ENCODE data around the gene EGLN3.

Gene EGLN3

DNA sequence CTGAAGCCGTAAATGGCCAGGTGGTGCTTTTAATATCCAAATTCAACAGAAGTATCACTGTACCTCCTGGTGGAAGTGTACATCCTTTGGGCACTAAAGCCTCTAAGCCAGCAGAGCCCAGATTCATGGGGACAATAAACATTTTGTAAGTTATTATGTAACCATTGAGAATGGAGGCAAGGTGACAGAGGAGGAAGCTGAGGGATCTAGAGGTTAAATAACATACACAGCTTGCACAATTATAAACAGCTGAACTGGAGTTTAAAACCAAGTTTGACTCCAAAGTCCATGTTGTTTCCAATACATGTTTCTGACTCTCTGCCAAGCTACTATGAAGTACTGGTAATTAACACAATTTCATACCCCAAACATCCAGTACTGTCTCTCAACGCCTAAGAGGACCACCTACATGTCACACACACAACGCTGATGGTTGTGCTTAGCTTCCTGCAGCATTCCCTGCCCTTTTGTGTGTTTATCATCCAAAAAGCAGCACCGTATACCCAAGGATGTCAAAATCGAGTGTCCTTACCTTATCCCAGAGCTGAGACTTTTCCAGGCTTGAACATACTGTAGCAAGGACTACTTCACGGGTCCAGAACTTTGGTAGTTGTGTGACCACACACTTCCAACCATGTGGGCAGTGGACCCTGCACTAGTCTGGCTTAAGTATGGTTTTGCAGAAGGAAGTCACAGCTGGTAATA is 41.3 kb downstream of the EGLN3 start:
- no peak for DNase-seq

DNA sequence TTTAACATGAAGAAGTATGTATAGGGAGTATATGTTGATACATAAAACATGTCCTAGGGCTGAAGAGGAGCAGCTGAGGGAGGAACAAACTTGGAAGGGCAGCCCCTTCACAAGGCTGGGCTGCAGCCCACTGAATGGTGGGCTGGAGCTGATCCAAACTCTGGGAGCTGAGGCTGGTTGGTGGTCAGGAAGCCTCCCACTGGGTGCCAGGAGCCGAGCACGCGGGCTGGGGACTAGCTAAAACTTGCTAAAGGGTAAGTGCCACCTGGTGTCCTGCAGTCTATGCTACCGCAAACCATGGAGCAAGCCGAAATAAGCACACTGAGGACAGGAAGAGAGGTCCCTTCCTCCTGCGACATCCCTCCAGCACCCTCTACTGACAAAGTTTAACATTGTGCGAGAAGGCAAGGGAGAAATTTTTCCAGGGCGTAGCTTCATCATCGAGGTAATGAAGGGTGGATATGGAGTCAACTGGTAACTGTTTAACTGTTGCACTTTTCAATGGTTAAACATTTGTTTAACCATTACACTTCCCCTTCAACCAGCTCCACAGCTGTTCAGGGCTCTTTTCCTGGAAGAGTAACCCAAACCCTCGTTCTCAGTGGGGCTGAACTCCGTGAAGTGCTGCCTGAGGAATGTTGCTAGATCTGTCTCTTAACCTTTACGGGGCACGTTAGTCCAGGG is 42.2 kb downstream of the EGLN3 start:
- no peak for DNase-seq

DNA sequence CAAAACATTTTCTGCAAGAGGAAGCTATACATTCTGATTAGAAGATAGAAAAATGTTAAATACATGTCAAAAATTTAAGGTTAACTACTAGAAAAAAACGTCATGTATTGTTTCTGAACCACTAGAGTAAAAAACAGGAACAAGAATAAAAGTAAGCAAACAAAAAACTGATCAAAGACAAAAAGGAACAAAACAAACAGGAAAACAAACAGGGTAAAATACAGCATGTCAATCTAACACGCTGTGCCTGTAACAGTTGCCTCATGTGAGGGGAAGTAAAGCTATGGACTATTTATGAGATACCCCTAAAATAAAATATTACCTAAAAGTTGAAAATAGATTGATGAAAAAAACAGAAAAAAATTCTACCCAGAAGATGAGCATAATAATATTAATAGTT is 43.9 kb downstream of the EGLN3 start:
- no peak for DNase-seq

DNA sequence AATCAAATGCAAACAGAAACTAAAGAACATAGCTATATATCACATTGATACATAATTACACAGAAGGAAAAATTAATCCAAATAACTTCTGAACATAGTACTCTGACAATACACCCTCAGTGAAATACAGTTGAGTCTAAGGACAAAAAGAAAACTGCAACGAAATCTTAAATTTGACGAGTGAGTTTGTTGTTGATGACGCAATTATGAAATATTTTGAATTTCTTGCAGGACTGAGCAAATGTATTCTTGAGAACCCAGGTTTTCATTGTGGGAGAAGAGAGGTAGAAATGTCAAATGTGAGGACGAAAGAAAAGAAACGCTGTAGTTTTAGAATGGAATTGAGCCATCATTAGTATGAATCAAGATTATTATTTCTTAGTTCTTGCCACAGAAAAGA is 46.3 kb downstream of the EGLN3 start:
- DNase-seq = no peak

DNA sequence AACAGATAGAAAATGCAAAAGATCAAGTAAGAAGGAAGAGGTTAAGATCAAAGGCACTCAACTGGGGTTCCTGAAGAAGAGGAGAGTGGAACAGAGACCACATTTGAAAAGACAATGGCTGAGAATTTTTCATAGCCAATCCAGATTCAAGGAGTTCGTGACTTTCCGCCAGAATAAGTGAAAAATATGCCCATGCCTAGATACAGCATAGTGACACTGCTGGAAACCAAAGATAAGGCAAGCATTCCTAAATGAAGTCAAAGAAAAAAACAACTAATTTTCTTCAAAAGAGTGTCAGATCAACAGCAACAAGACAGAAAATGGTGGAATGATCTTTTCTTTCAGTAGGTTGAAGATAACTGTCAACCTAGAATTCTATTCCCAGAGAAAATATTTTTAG is 47.5 kb downstream of the EGLN3 start:
- no peak for DNase-seq

DNA sequence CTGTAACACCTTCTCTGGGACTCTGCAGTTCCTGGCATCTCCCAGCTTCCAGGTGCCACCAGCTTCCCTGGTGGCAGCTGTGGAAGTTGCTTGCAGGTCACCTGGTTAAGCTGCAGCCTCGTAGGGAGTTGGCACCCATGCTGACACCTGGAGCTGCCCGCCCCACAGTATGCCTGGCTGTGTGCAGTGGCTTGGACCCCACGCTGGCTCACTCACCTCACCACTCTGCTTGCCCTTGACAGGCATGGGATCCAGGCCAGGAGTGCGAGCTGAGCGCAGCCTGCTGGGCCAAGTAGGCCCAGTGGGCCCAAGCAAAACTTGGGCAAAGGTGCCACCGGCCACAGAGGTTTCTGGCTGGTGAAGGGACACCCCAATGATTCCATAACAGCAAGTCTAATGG is 48.5 kb downstream of the EGLN3 start:
- no peak for DNase-seq

DNA sequence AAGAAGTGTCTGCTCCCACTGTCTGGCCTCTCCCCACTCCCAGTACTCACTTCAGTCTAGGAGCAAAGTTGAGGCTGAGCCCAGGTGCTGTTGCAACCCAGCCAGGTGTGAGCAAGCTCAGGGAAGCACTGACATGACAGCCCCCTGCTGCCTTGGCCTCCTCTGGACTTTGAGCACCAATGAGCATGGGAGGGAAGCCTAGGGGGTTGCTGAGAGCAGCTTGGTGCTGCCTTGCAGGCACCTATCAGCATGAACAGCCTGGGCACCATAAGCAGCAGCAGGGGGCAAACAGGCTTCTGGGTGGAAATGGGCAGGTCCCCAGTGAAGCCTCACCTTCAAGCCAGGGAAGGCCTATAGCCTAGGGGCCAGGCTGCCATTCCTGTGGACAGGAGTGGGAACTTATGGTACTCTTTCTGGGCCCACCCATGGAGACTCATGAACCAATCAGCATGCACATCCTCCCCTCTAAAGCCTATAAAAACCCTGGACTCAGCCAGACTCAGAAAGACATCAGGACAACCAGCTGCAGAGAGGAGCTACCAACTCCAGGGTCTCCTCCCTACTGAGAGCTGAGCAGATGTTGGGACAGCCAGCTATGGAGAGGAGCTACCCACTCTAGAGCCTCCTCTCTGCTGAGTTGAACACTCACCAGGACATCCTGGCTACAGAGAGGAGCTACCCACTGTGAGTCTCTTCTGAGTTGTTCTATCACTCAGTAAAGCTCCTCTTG is 49.3 kb downstream of the EGLN3 start:
- no peak for DNase-seq

DNA sequence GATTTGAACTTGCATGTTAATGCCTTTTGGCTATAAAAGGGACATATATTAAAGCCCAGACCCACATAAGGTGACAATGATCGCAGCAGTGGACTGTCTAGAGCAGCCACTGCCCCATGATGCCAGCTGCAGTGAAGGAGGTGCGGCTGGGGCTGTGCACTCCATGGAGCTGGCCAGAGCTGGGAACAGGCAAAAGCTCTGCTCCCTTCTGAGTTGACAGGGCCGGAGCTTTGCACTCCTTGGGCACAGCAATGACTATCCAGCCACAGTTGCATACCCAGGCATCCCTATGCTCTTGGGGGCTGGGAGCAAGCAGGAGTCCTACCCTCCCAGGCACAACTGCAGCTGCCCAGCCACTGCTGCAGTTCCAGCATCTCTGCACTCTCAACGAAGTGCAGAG is 50.2 kb downstream of the EGLN3 start:
- no peak for DNase-seq

DNA sequence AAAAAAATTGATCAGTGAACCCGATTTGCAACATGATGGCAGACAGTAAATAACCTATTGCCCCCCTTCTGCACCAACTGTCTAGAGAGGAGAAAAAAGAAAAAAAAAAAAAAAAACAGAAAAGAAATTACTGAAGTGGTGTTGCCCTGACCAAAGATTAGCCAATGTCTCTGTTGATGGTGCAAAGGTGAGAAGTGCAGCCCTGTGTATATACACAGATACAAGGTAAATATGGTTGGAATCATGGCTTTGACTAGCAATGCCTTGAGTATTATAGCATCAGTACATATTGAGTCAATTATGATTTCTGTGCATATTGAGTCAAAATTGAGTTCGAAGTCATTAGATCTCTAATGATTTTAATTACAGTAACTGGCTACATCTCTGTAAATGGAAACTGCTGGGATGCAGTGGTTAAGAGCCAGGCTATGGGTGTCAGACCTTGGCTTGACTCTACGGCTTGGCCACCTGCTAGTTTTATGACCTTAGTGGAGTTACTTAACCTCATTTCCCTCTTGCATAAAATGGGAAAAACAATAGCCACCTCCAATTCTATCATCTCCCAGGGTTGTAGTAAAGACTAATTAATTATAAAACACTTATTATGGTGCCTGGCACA is 51.0 kb downstream of the EGLN3 start:
- DNase-seq = no peak

DNA sequence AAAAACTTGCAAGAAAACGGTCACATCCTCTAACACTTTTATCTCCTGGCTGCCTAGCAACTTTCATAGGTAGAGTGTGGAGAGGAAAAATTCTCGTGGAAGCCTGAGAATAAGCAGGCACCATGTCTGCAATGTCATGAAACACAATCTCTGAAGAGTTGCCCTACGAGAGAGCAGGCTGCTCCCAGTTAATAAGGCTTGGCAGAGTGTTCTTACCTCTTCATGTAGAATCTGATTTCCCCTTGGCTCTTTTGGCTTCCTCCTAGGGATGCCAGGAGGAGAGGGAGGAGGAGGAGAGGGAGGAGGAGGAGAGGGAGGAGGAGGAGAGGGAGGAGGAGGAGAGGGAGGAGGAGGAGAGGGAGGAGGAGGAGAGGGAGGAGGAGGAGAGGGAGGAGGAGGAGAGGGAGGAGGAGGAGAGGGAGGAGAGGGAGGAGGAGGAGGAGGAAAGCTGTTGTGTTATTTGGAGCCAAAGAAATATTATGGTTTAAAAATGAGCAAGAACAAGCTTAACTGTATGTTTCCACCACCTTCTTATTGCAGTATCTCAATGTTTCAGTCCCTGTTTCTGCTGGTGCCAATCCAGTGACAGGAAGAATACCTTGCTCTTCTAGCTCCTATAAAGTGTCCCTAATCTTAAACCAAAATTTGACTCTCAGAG is 52.9 kb downstream of the EGLN3 start:
- DNase-seq = no peak

DNA sequence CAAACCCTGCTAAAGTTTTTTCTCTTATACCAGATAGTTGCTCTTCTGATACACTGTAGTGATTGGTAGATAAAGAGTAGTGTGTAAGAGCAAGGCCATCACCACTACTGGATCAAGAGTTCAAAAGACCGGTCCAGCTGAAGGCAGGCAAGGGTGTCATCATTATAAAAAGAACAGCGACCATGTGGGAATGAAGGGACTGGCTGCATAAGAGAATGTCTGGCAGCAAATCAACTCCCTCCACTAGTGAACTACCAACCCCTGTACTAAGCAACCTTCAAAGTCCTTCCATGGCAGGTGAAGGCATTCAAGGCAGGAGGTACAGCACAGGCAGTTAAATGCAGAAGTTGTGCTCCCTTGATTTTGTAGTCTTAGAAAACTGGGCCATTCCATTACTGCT is 53.5 kb downstream of the EGLN3 start:
- no peak for DNase-seq

DNA sequence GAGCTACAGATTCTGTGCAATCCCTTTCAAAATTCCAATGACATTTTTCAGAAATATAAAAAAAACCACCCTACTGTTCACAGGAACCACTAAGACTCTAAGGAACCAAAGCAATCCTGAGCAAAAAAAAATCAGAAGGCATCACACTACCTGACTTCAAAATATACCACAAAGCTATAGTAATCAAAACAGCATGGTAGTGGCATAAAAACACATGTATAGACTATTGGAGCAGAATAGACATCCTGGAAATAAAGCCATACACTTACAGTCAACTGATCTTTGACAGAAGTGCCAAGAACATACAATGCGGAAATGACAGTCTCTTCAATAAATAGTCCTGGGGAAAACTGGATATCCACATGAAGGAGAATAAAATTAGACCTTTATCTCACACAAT is 56.5 kb downstream of the EGLN3 start:
- DNase-seq = no peak

DNA sequence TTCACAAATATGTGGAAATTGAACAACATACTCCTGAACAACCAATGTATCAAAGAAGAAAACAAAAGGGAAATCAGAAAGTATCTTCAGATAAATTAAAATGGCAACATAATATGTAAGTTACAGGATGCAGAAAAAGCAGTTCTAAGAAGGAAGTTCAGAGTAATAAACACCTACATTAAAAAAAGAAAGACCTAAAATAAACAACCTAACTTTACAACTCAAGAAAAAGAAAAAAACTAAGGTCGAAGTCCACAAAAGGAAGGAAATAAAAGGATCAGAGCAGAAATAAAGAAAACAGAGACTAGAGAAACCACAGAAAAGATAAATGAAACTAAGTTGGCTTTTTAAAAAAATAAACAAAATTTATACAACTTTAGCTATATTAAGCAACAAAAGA is 59.2 kb downstream of the EGLN3 start:
- DNase-seq = no peak

DNA sequence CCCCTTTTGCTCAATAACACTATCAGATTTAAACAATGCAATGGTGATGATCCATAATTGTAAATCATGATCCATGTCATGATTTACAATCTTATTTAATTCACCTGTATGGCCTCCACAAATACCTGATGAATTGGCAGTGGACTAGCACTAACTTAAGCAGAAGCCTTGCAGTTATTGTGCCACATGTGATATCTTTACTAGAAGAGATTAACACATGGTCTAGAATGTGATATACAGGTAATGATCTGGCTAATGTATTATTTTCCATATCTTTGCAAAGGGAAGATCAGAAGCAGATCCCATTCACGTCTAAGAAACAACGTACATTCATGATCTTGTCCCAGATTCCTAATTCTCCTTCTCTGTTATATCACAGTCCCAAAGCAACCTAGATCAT is 66.0 kb downstream of the EGLN3 start:
- DNase-seq = no peak

DNA sequence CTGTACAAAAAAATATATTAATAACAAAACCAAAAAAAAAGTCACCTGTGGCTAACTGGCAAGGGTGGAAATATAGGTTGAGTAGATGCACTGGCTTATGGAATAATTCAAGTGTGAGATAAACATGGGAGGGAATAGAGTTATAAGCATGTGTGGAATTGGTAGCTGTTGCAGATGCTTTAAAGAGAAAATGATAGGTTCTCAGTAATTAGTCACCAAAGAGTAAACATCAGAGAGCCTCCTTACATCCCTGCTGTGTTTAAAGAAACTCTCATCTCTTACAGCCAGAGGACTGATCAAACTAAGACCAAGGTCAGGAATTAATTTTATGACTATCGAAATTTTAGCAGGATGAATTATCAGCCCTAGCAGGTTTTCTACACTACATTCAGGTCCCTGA is 70.5 kb downstream of the EGLN3 start:
- DNase-seq = no peak

DNA sequence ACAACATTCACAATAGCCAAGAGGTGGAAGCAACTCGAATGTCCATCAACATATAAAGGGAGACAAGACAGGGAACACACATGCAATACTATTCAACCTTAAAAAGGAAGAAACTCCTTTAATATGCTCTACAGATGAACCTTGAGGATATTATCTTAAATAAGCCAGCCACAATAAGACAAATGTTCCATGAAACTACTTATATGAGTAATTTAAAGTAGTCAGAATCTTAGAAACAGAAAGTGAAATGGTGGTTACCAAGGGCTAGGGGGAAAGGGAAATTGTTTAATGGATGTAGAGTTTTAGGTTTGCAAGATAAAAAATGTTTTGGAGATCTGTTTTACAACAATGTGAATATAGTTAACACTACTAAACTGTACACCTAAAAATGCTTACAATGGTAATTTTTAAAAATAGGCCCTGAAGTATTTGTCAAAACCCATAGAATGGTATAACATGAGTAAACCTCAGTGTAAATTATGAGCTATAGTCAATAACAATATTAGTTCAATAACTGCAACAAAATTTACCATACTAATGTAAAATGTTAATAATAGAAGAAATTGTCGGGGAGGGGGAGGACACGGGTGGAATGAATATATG is 71.1 kb downstream of the EGLN3 start:
- no peak for DNase-seq

DNA sequence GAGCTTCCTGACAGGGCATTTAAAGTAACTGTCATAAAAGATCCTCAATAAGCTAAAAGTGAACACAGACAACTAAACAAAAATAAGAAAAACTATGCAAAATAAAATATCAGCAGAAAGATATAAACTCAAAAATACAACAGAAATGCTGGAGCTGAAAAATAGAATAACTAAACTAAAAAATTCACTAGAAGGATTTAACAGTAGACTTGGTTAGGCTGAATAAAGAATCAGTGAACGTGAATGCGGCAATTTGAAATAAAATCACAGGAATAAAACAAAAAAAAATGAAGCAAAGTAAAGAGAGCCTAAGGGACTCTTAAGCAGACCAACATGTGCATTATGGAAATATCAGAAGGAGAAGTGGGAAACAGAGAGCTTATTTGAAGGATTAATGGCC is 74.6 kb downstream of the EGLN3 start:
- no peak for DNase-seq
